ENCODE measurements around the gene ELP6.

The ELP6 gene

DNA sequence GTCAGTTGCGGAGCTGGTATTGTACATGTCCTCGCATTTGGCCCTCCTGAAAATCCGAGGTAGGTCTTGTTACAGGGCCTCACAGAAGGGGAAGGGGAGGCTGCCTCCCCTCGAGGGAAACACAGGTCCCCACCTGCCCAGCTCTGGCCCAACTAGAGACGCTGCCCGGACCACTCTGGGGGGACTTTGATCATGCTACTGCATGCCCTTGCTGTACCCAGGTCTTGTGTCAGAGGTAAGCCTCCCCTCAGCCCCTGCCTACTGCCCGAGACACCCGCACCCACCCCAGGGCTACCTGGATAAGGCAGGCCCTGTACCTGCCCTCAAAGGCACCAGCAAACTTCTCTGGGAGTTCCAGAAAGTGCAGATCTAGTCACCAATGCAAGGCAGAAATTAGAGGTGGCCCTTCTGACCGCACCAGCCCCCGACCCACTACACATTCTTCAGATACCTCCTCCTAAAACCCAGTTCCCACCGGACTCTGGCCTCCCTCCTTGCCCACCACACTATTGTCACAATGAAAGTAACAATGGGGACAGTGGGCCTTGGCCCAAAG is 36.8 kb downstream of the ELP6 start:
- Mint-ChIP-seq H3K4me3 (peak overlapping the region; percentile 91 to 95 (median 92)), H3K36me3 (ENCODE audit: low read depth) (no peaks in the 10 kb centered on the region)

DNA sequence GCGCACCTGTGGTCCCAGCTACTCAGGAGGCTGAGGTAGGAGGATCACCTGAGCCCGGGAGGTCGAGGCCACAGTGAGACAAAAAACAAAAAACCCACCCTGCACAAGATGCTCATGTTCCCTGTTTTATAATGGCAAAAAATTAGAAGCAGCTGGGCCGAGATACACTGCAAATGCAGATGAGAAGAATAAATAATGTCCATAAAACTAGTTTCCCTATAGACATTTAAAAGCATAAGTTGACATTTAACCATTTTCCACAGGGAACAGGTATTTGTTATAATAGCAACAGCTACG is 37.2 kb downstream of the ELP6 start:
- Mint-ChIP-seq H3K27ac (peak overlapping the region; percentile 79 to 91 (median 84)), H3K36me3 (ENCODE audit: low read depth) (no peaks in the 10 kb centered on the region), H3K4me3 (peak overlapping the region; percentile 91 to 95 (median 92)), H3K9me3 (no peaks in the 10 kb centered on the region), H3K27me3 (ENCODE audit: low read depth) (peaks cover 4% of the 10 kb centered on the region), H3K4me1 (peaks cover 14% of the 10 kb centered on the region)
- TF ChIP-seq, protein P1, sequence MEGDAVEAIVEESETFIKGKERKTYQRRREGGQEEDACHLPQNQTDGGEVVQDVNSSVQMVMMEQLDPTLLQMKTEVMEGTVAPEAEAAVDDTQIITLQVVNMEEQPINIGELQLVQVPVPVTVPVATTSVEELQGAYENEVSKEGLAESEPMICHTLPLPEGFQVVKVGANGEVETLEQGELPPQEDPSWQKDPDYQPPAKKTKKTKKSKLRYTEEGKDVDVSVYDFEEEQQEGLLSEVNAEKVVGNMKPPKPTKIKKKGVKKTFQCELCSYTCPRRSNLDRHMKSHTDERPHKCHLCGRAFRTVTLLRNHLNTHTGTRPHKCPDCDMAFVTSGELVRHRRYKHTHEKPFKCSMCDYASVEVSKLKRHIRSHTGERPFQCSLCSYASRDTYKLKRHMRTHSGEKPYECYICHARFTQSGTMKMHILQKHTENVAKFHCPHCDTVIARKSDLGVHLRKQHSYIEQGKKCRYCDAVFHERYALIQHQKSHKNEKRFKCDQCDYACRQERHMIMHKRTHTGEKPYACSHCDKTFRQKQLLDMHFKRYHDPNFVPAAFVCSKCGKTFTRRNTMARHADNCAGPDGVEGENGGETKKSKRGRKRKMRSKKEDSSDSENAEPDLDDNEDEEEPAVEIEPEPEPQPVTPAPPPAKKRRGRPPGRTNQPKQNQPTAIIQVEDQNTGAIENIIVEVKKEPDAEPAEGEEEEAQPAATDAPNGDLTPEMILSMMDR (IDR thresholded peaks at IDR 0.05; ENCODE audit: unreplicated experiment in 3 of 3) = no peak

More for the DNA sequence above, 36.8 kb downstream of the ELP6 start:
- Mint-ChIP-seq H3K27ac (peak overlapping the region; percentile 79 to 91 (median 84)), H3K27me3 (ENCODE audit: low read depth) (peaks cover 4% of the 10 kb centered on the region), H3K9me3 (no peaks in the 10 kb centered on the region), H3K4me1 (peaks cover 18% of the 10 kb centered on the region)
- TF ChIP-seq, protein P1 (IDR thresholded peaks at IDR 0.05; ENCODE audit: unreplicated experiment in 3 of 3) = no peak

DNA sequence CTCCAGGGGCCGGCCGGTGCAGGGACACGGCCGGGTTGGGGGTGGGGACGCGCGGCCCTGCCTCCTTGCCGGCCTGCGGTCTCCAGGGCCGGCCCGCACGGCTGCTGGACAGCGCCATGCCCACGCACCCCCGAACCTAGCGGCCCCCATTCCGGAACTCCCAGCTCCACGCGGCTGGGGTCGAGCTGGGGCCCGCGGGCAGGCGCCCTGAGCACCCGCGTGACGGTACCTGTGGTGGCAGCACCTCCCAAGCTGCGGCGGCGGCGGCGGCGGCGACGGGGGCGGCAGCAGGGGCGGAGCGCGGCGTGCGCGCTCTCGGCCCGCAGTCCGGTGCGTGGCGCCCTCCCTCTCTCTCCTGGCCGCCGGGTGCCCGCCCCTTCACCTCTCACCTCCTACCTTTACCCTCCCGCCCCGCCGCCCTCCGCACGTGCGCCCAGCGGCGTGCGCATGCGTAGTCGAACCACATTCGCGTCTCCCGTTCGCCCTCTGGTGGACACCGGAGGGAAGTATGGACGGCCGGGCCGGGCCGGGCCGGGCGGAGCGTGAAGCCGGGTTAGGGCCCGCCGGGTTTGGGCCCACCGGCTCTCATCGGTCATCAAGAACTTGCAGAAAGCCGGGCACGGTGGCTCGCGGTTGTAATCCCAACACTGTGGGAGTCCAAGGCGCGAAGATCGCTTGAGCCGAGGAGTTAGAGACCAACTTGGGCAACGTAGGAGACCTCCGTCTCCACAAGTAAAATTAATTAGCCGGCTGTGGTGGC is 37.8 kb downstream of the ELP6 start, which contains the start of gene SCAP:
Gene SCAP (minus strand): TSS at position 372 of the 760 bp plus-strand sequence. CDS start 32,948 bp downstream, outside the sequence.
- H3K27ac Mint-ChIP-seq = peak within 1 kb of the TSS; percentile 79 to 91 (median 89)
- H3K4me3 Mint-ChIP-seq = peak within 1 kb of the TSS; percentile 92 to 95 (median 93)
- TF ChIP-seq, protein P1 (IDR thresholded peaks at IDR 0.05; ENCODE audit: unreplicated experiment in 3 of 3) = peak; percentile 96 to 99 (median 96)
- peaks cover 14% of the 10 kb centered on the region for H3K4me1 Mint-ChIP-seq
- peaks cover 2% of the 10 kb centered on the region for H3K27me3 Mint-ChIP-seq (ENCODE audit: low read depth)
- no peaks in the 10 kb centered on the region for H3K9me3 Mint-ChIP-seq
- peaks cover 5% of the 10 kb centered on the region for H3K36me3 Mint-ChIP-seq (ENCODE audit: low read depth)

DNA sequence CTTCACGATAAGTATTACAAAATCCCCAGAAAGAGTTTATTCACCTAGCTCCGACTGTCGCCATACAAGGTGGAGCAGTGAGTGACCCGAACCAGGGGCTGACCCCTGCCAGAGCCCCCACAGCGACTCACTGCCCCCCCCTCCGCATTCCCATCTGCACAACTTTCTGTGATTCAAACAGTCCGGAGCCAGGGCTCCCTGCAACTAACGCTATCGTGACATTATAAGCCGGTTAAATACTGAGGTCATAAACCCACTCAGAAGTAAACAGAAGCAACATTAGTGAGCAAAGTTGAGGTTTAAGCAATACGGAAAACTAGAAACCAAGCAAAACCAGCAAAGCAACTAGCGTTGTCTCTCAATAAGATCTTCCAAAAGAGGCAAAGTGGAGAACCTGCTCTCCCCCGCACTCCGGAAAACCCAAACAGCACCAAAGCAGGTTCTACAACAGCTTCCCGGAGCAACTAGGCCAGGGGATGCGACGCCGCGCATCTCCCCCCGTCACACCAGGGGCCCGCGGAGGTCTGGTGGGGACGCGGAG is 38.4 kb downstream of the ELP6 start:
- TF ChIP-seq, protein P1 (IDR thresholded peaks at IDR 0.05; ENCODE audit: unreplicated experiment in 3 of 3) = no peak
- no peaks in the 10 kb centered on the region for H3K9me3 Mint-ChIP-seq
- peaks cover 8% of the 10 kb centered on the region for H3K36me3 Mint-ChIP-seq (ENCODE audit: low read depth)
- H3K27me3 Mint-ChIP-seq (ENCODE audit: low read depth) = no peaks in the 10 kb centered on the region
- H3K4me3 Mint-ChIP-seq = peak overlapping the region; percentile 92 to 93 (median 93)
- H3K27ac Mint-ChIP-seq = peak overlapping the region; percentile 55 to 89 (median 83)
- peaks cover 14% of the 10 kb centered on the region for H3K4me1 Mint-ChIP-seq

DNA sequence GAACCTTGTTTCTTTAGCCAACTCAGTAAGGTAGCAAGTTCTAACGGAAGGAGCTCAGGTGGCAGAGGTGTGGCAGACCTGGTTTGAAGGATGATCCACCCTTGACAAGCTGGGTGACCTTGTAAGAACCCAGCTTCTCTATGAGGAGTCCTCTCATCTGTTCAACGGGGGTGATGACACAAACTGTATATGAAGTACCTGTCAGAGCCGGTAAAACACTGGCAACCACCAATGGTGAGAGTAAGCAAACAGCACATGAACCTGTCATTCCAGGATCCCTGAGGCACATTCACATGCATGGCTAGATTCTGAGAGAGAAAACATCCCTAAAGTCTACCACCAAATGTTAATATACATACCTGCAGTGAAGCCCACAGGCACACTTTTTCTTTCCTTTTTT is 40.1 kb downstream of the ELP6 start:
- Mint-ChIP-seq H3K4me3 (peak overlapping the region; percentile 79 to 84 (median 83)), H3K27ac (peak overlapping the region in 2 of 3 experiments; percentile 45 to 72), H3K4me1 (peaks cover 14% of the 10 kb centered on the region), H3K27me3 (ENCODE audit: low read depth) (no peaks in the 10 kb centered on the region), H3K36me3 (ENCODE audit: low read depth) (peaks cover 20% of the 10 kb centered on the region), H3K9me3 (peaks cover 2% of the 10 kb centered on the region)
- TF ChIP-seq, protein P1 (IDR thresholded peaks at IDR 0.05; ENCODE audit: unreplicated experiment in 3 of 3) = no peak

Measured in nephron (organoid).